Hepatocyte (in vitro differentiated cells): ENCODE measurements around the gene COL17A1. TPM values are rescaled to one million over a fixed set of nuclear protein-coding genes. Genes with fewer than 3 reads are reported as not detected.
A peak's percentile ranks its signal among the peaks of the same experiment; 100 is the strongest.

Experiments used
- DNase-seq: peaks from one replicate; pipeline ENCODE4 v3.0.0-alpha.2; 2016; ENCODE audit warnings: low spot score
- H2AFZ ChIP-seq: fragments of 200-600 bp; sonication (generic); 2 replicates; pipeline ENCODE4 v1.6.0; 2016; ENCODE audit warnings: antibody characterized with exemption, mild to moderate bottlenecking
- H3K27ac ChIP-seq: fragments of 200-600 bp; sonication (generic); 2 replicates; pipeline ENCODE4 v1.5.1; 2016; ENCODE audit warnings: mild to moderate bottlenecking
- H3K27me3 ChIP-seq: fragments of 200-600 bp; sonication (generic); 2 replicates; pipeline ENCODE4 v1.6.1; 2016
- H3K36me3 ChIP-seq: fragments of 200-600 bp; sonication (generic); replicated peaks from 2 replicates; pipeline ENCODE4 v1.5.1; 2016; ENCODE audit warnings: low read depth; ENCODE audit not compliant: insufficient read depth
- H3K4me1 ChIP-seq: fragments of 200-600 bp; sonication (generic); 2 replicates; pipeline ENCODE4 v1.5.1; 2016; ENCODE audit warnings: mild to moderate bottlenecking, moderate library complexity; ENCODE audit not compliant: insufficient read depth
- H3K4me2 ChIP-seq: fragments of 200-600 bp; sonication (generic); 2 replicates; pipeline ENCODE4 v1.6.0; 2016
- H3K4me3 ChIP-seq: fragments of 200-600 bp; sonication (generic); 2 replicates; pipeline ENCODE4 v1.5.1; 2016; ENCODE audit warnings: mild to moderate bottlenecking
- H3K79me2 ChIP-seq: fragments of 200-600 bp; sonication (generic); 2 replicates; pipeline ENCODE4 v1.6.0; 2017; ENCODE audit warnings: mild to moderate bottlenecking
- H3K9me2 ChIP-seq: fragments of 200-600 bp; sonication (generic); replicated peaks from 2 replicates; pipeline ENCODE4 v1.6.0; 2017; ENCODE audit warnings: mild to moderate bottlenecking; ENCODE audit not compliant: insufficient read depth
- H3K9me3 ChIP-seq: fragments of 200-600 bp; sonication (generic); 2 replicates; pipeline ENCODE4 v1.5.1; 2016; ENCODE audit warnings: low read depth, mild to moderate bottlenecking
- H4K20me1 ChIP-seq: fragments of 200-600 bp; sonication (generic); 2 replicates; pipeline ENCODE4 v1.6.0; 2016; ENCODE audit warnings: mild to moderate bottlenecking; ENCODE audit not compliant: insufficient read depth, poor library complexity, severe bottlenecking
- EZH2 ChIP-seq: fragments of 200-600 bp; sonication (generic); IDR thresholded peaks from 2 replicates; pipeline ENCODE4 v1.6.1; 2016; ENCODE audit warnings: antibody characterized with exemption, mild to moderate bottlenecking, borderline replicate concordance
- EZH2phosphoT487 ChIP-seq: fragments of 200-600 bp; sonication (generic); IDR thresholded peaks from one replicate; pipeline ENCODE4 v1.6.1; 2018; ENCODE audit warnings: antibody characterized with exemption, mild to moderate bottlenecking, low read depth, moderate library complexity; ENCODE audit not compliant: unreplicated experiment, severe bottlenecking
- WGBS: methylation state at CpG from one replicate; pipeline ENCODE4 v1.1.6; 2016; ENCODE audit warnings: low lambda C conversion rate; ENCODE audit errors: missing lambda C conversion rate; 5-methylcytosine and 5-hydroxymethylcytosine counted together
- polyA plus RNA-seq: library from polyadenylated mRNA; unstranded; fragments of >200 nt; fragmentation: Nextera tagmentation; extraction: Ambion mirVana; gene quantifications from 2 replicates; pipeline ENCODE4 v1.2.1, GENCODE V29; 2016
- total RNA-seq: library from RNA; depleted of rRNA; stranded (reverse); fragments of >200 nt; gene quantifications from 2 replicates; pipeline ENCODE4 v1.2.3, GENCODE V29; 2014
- TF ChIP-seq, protein P1 (sequence below): fragments of 200-600 bp; sonication (generic); IDR thresholded peaks from 2 replicates; pipeline ENCODE4 v1.5.1; 2016; ENCODE audit warnings: antibody characterized with exemption, mild to moderate bottlenecking; ENCODE audit not compliant: poor library complexity

COL17A1 gene
- total and polyA plus RNA-seq, 2 experiments from 2014 or later = 3.3 to 7.5 TPM

DNA sequence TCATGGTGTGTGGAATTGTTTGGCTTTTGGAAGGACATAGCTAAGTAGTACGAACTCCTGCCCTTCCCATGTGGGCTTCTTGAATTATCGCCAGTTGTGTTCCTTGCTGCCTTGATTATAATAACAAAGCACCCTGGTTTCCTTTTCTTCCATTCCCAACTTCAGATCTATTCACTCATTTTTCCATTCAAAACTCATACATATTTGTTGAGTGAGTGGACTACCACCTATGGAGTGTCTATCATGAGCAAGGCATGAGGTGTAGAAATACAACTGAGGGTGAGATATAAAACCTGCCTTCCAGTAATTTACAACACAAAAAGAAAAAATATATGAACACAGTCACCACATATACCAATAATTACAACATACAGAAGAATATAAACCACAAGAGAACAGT is 4.9 kb upstream of the COL17A1 start:
- H4K20me1 ChIP-seq = no peaks in the 10 kb centered on the region
- TF ChIP-seq, protein P1, sequence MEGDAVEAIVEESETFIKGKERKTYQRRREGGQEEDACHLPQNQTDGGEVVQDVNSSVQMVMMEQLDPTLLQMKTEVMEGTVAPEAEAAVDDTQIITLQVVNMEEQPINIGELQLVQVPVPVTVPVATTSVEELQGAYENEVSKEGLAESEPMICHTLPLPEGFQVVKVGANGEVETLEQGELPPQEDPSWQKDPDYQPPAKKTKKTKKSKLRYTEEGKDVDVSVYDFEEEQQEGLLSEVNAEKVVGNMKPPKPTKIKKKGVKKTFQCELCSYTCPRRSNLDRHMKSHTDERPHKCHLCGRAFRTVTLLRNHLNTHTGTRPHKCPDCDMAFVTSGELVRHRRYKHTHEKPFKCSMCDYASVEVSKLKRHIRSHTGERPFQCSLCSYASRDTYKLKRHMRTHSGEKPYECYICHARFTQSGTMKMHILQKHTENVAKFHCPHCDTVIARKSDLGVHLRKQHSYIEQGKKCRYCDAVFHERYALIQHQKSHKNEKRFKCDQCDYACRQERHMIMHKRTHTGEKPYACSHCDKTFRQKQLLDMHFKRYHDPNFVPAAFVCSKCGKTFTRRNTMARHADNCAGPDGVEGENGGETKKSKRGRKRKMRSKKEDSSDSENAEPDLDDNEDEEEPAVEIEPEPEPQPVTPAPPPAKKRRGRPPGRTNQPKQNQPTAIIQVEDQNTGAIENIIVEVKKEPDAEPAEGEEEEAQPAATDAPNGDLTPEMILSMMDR = no peak
- TF ChIP-seq EZH2 = no peak
- TF ChIP-seq EZH2phosphoT487 = no peak
- no peak overlapping the region for H3K27ac ChIP-seq
- H3K4me1 ChIP-seq = peaks cover 3% of the 10 kb centered on the region
- no peaks in the 10 kb centered on the region for H3K9me2 ChIP-seq
- H3K36me3 ChIP-seq = no peaks in the 10 kb centered on the region
- no peak overlapping the region for H3K4me2 ChIP-seq
- 84% methylated on average over 2 of the region's 2 CpGs for WGBS
- DNase-seq = no peak
- H3K9me3 ChIP-seq = no peaks in the 10 kb centered on the region
- H3K79me2 ChIP-seq = no peaks in the 10 kb centered on the region
- no peak overlapping the region for H2AFZ ChIP-seq
- no peaks in the 10 kb centered on the region for H3K27me3 ChIP-seq
- H3K4me3 ChIP-seq = no peak overlapping the region

DNA sequence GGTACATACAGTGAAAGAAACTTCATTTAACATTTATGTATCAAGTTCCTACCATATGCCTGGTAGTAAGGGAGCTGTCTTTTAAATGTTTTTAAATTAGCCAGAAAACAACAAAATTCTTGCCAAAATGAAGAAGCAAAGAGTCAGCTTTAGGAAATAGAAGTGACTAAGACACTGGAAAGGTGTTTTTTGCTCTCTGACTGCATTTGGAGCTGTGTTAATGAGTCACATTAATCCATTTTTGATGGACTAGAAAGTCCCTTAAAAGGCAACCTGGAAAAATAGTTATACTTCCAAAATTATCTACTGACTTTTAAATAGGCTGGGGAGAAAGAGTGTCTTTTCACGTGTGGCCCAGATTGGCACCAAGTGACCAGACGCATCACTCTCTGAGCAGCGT is 3.9 kb upstream of the COL17A1 start:
- DNase-seq = no peak

DNA sequence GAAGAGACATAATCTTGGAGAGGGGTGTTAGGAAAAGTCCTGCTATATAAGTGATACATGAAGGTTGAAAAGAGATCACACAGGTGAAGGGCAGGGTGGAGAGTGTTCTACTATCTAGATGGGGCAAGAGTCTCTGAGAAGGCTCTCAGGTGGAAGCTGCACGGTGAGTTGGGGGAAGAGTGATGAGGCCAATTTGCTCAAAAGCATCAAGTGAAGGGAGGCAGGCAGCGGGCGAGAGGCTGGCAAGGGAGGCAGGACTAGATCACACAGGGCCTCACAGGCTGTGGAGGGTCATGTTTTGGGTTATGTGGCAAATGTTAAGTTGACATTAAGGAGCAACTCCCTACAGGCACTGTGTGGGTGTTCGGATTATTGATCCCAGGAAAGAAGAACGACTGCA is 2.6 kb upstream of the COL17A1 start:
- TF ChIP-seq EZH2phosphoT487 (no peak), EZH2 (no peak)
- TF ChIP-seq, protein P1 = no peak
- DNase-seq = no peak
- Histone ChIP-seq H3K9me3 (no peaks in the 10 kb centered on the region), H3K79me2 (no peaks in the 10 kb centered on the region), H3K27ac (no peak overlapping the region), H3K4me2 (no peak overlapping the region), H3K9me2 (no peaks in the 10 kb centered on the region), H3K4me1 (peaks cover 14% of the 10 kb centered on the region), H3K36me3 (no peaks in the 10 kb centered on the region), H4K20me1 (no peaks in the 10 kb centered on the region), H3K27me3 (no peaks in the 10 kb centered on the region), H3K4me3 (no peak overlapping the region), H2AFZ (no peak overlapping the region)
- 93% methylated on average over 5 of the region's 5 CpGs for WGBS

More for the DNA sequence above, 3.9 kb upstream of the COL17A1 start:
- Histone ChIP-seq H3K9me2 (no peaks in the 10 kb centered on the region), H3K9me3 (no peaks in the 10 kb centered on the region), H3K27me3 (no peaks in the 10 kb centered on the region), H3K4me1 (peaks cover 11% of the 10 kb centered on the region), H3K4me2 (no peak overlapping the region), H4K20me1 (no peaks in the 10 kb centered on the region), H2AFZ (no peak overlapping the region), H3K27ac (no peak overlapping the region), H3K79me2 (no peaks in the 10 kb centered on the region), H3K36me3 (no peaks in the 10 kb centered on the region), H3K4me3 (no peak overlapping the region)
- 76% methylated on average over 3 of the region's 3 CpGs for WGBS
- TF ChIP-seq EZH2phosphoT487 (no peak), EZH2 (no peak)

DNA sequence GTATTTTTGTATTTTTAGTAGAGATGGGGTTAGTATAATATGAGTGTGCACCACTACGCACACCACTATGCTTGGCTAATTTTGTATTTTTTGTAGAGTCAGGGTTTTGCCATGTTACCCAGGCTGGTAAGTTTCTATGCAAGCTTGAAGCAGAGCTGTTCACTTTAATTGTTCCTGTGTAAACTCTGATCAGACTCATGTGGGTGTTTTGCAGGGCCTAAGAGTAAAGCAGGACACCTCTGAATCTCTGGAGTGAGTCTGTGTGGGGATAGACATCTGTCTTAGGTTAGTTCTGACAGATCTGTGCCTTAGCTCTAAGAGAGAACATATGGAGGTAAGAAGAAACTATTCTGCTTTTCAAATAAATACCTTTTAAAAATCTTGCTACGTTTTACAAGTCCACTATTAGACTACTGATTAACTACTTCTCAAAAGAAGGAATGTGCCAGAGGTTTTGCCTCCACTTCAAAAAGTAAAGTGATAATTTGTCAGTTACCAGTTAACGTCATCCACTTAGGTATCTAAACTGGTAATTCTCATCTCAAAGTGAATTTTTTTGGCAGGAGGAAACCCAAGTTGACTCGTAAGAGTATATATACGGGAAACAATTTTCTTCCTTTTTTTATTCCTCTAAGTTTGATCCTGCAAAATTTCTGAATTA is 1.1 kb downstream of the COL17A1 start:
- no peak overlapping the region for H2AFZ ChIP-seq
- no peak for DNase-seq
- TF ChIP-seq EZH2phosphoT487 (no peak), EZH2 (no peak)
- TF ChIP-seq, protein P1 = no peak
- peak overlapping the region; percentile 58 for H3K27ac ChIP-seq
- no peaks in the 10 kb centered on the region for H4K20me1 ChIP-seq
- peak overlapping the region; percentile 2 for H3K4me2 ChIP-seq
- H3K27me3 ChIP-seq = no peaks in the 10 kb centered on the region
- H3K4me3 ChIP-seq = no peak overlapping the region
- peaks cover 14% of the 10 kb centered on the region for H3K4me1 ChIP-seq
- no peaks in the 10 kb centered on the region for H3K36me3 ChIP-seq
- no peaks in the 10 kb centered on the region for H3K9me2 ChIP-seq
- H3K9me3 ChIP-seq = no peaks in the 10 kb centered on the region
- 57% methylated on average over 5 of the region's 5 CpGs for WGBS
- H3K79me2 ChIP-seq = no peaks in the 10 kb centered on the region
